Measurements from ENCODE around the gene ENTPD8. TPM values are rescaled to one million over a fixed set of nuclear protein-coding genes. Genes with fewer than 3 reads are reported as not detected.
A peak's percentile ranks its signal among the peaks of the same experiment; 100 is the strongest.

Gene ENTPD8
- total and polyA plus RNA-seq, 2 of the 13 experiments (the other 11 are each of a cell fraction or from before 2014, with no cell fraction given): 0.26 to 0.44 TPM

- H3K36me3 ChIP-seq (replicated peaks in 1 of 2; ENCODE audit: control insufficient read depth in 1 of 2, insufficient read depth in 2 of 2, low read length in 2 of 2): peaks cover 12 to 36% of the 10 kb centered on the region in 2 experiments
- DNase-seq (ENCODE audit: low spot score) (no peak), FAIRE-seq (no peak), ATAC-seq (no peak)
- H3K79me2 ChIP-seq (ENCODE audit: insufficient read depth, low read length): peaks cover 31% of the 10 kb centered on the region
- H3K9ac ChIP-seq (ENCODE audit: insufficient read depth, low read depth, low read length): peak overlapping the region; percentile 70; the same call in 1 of the 2 replicates
- no peak overlapping the region for H2AFZ ChIP-seq (ENCODE audit: low read length)
- H3K27me3 ChIP-seq (ENCODE audit: control insufficient read depth in 1 of 2, insufficient read depth in 2 of 2, low read length in 2 of 2): no peaks in the 10 kb centered on the region
- BruUV-seq (replicated peaks): no TSS peak
- 0 out of 2 replicates have a peak, but pooled peaks have one; percentile 0 for TF ChIP-seq PHF20 (CRISPR knock-in tag; IDR thresholded peaks at IDR 0.05)
- no peak for TF ChIP-seq ZFP36L2 (CRISPR knock-in tag; IDR thresholded peaks at IDR 0.05)
- peak; percentile 80; the same call in 1 of the 2 replicates for TF ChIP-seq HNRNPL (IDR thresholded peaks at IDR 0.05; ENCODE audit: low read depth, low read length)
- TF ChIP-seq, protein P1, sequence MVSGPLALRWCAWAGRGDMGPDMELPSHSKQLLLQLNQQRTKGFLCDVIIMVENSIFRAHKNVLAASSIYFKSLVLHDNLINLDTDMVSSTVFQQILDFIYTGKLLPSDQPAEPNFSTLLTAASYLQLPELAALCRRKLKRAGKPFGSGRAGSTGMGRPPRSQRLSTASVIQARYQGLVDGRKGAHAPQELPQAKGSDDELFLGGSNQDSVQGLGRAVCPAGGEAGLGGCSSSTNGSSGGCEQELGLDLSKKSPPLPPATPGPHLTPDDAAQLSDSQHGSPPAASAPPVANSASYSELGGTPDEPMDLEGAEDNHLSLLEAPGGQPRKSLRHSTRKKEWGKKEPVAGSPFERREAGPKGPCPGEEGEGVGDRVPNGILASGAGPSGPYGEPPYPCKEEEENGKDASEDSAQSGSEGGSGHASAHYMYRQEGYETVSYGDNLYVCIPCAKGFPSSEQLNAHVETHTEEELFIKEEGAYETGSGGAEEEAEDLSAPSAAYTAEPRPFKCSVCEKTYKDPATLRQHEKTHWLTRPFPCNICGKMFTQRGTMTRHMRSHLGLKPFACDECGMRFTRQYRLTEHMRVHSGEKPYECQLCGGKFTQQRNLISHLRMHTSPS (CRISPR knock-in tag; IDR thresholded peaks at IDR 0.05; ENCODE audit: low read depth): peak; percentile 59; the same call in 1 of the 2 replicates
- WGBS (ENCODE audit: low lambda C conversion rate): 79% methylated on average over 12 of the region's 12 CpGs
- intact Hi-C loops (cut with micrococcal nuclease; ENCODE audit: unreplicated experiment): no loop called here
- H3K27ac ChIP-seq (ENCODE audit: extremely low read length, insufficient read depth, low read length): peak overlapping the region; percentile 99
- ChIA-PET CTCF (ENCODE audit: low intra/inter-chr PET ratio, low total read pairs) (no interaction called here), POLR2A (interaction anchor here (0.6 to 1.2 kb wide), 2 partner anchors 14 to 33 kb away, joined by 3 to 4 read pairs; partner anchors contain the start of genes EXD3 and NOXA1)
- H3K9me3 ChIP-seq (ENCODE audit: low read length): no peaks in the 10 kb centered on the region
- H4K20me1 ChIP-seq (ENCODE audit: insufficient read depth, low read length): peaks cover 11% of the 10 kb centered on the region; the same call in 1 of the 2 replicates
- peak overlapping the region in 2 of 3 experiments; percentile 95; a peak in 5 of 6 replicates for H3K4me3 ChIP-seq (replicated peaks in 1 of 3; ENCODE audit: insufficient read depth in 1 of 3, low read depth in 2 of 3, low read length in 3 of 3)
- in situ Hi-C loops (cut with HindIII; ENCODE audit: extremely low pct_ligation_motif_present, low pct_unique_long_range_greater_than_20kb): no loop called here
- H3K4me1 ChIP-seq (ENCODE audit: insufficient read depth, low read length): peaks cover 82% of the 10 kb centered on the region
- H3K4me2 ChIP-seq (ENCODE audit: low read depth, low read length): peak overlapping the region; percentile 96
Observed at GRCh38 chr9:137456061-137456863, 15.1 kb upstream of the ENTPD8 start.
